Measurements from ENCODE around the gene IPO4. TPM values are rescaled to one million over a fixed set of nuclear protein-coding genes. Genes with fewer than 3 reads are reported as not detected.

Gene IPO4
- total and polyA plus RNA-seq, 2 of the 13 experiments (the other 11 are each of a cell fraction or from before 2014, with no cell fraction given): 39.0 to 179 TPM

DNA sequence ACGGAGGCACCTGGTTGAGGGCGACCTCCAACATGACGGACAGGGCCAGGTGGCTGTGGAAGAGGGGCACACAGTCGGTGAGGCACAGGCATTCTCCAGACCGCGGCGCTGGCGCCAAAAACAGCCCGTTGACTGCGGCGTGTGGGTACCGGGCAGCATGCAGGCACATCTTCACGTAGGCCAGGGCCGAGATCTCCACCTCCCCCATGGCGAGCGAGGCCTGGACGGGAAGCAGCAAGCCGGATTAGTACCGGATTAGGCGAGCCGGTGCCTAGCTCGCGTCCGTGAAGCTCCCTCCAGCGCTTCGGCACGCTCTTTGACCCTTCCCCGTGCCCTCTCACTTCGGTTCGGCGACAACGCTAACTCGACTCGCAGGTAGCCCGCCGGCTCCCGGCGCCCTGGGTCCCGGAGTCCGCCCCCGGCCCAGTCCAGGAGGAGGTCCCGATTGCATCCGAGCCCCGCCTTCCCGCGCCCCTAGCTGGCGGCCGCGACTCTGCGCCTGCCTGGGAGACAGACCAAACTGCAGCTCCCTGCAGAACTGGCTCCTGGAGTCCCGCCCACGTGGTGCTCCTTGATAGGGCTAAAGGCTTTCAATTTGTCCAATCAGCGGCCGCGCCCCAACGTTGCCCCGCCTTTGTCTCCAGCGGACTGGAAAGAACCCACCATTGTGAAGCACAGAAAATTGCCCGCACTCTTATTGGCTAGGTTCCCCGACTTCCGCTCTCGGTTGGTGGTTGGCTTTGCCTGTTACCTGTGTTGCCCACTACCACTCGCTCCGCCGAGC, 47.3 kb downstream of the IPO4 start, which contains the start of gene EMC9 (continued):
- no peak for TF ChIP-seq MBNL3 (CRISPR knock-in tag; conservative IDR thresholded peaks at IDR 0.05)
- 0 out of 2 replicates have a peak, but pooled peaks have one; percentile 14 for TF ChIP-seq STAT5B (CRISPR knock-in tag; IDR thresholded peaks at IDR 0.05)
- TF ChIP-seq, protein P1, sequence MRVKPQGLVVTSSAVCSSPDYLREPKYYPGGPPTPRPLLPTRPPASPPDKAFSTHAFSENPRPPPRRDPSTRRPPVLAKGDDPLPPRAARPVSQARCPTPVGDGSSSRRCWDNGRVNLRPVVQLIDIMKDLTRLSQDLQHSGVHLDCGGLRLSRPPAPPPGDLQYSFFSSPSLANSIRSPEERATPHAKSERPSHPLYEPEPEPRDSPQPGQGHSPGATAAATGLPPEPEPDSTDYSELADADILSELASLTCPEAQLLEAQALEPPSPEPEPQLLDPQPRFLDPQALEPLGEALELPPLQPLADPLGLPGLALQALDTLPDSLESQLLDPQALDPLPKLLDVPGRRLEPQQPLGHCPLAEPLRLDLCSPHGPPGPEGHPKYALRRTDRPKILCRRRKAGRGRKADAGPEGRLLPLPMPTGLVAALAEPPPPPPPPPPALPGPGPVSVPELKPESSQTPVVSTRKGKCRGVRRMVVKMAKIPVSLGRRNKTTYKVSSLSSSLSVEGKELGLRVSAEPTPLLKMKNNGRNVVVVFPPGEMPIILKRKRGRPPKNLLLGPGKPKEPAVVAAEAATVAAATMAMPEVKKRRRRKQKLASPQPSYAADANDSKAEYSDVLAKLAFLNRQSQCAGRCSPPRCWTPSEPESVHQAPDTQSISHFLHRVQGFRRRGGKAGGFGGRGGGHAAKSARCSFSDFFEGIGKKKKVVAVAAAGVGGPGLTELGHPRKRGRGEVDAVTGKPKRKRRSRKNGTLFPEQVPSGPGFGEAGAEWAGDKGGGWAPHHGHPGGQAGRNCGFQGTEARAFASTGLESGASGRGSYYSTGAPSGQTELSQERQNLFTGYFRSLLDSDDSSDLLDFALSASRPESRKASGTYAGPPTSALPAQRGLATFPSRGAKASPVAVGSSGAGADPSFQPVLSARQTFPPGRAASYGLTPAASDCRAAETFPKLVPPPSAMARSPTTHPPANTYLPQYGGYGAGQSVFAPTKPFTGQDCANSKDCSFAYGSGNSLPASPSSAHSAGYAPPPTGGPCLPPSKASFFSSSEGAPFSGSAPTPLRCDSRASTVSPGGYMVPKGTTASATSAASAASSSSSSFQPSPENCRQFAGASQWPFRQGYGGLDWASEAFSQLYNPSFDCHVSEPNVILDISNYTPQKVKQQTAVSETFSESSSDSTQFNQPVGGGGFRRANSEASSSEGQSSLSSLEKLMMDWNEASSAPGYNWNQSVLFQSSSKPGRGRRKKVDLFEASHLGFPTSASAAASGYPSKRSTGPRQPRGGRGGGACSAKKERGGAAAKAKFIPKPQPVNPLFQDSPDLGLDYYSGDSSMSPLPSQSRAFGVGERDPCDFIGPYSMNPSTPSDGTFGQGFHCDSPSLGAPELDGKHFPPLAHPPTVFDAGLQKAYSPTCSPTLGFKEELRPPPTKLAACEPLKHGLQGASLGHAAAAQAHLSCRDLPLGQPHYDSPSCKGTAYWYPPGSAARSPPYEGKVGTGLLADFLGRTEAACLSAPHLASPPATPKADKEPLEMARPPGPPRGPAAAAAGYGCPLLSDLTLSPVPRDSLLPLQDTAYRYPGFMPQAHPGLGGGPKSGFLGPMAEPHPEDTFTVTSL (CRISPR knock-in tag; IDR thresholded peaks at IDR 0.05; ENCODE audit: borderline replicate concordance): no peak
- TF ChIP-seq, protein P2, sequence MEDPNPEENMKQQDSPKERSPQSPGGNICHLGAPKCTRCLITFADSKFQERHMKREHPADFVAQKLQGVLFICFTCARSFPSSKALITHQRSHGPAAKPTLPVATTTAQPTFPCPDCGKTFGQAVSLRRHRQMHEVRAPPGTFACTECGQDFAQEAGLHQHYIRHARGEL (CRISPR knock-in tag; IDR thresholded peaks at IDR 0.05): peak; percentile 91; the same call in 1 of the 2 replicates
- TF ChIP-seq MEF2D (CRISPR knock-in tag; IDR thresholded peaks at IDR 0.05): peak; percentile 94
- TF ChIP-seq RAD51 (IDR thresholded peaks at IDR 0.05; ENCODE audit: borderline replicate concordance): peak; percentile 39; the same call in 1 of the 2 replicates
- no peak; the same call in 1 of the 2 replicates for TF ChIP-seq MIXL1 (CRISPR knock-in tag; IDR thresholded peaks at IDR 0.05)
- TF ChIP-seq ZNF747 (CRISPR knock-in tag; IDR thresholded peaks at IDR 0.05; ENCODE audit: borderline replicate concordance): peak; percentile 97
- TF ChIP-seq ZSCAN31 (CRISPR knock-in tag; IDR thresholded peaks at IDR 0.05; ENCODE audit: low read depth): peak; percentile 99
- no peak for TF ChIP-seq ZNF746 (CRISPR knock-in tag; IDR thresholded peaks at IDR 0.05)
- no peak; the same call in 1 of the 2 replicates for TF ChIP-seq ZNF337 (CRISPR knock-in tag; IDR thresholded peaks at IDR 0.05; ENCODE audit: borderline replicate concordance, low read depth)
- TF ChIP-seq NFIC (IDR thresholded peaks at IDR 0.05; ENCODE audit: low read length): no peak
- TF ChIP-seq SATB2 (CRISPR knock-in tag; IDR thresholded peaks at IDR 0.05): peak; percentile 84; the same call in 1 of the 2 replicates
- TF ChIP-seq ZFP36L1 (CRISPR knock-in tag; IDR thresholded peaks at IDR 0.05): peak; percentile 94; the same call in 1 of the 2 replicates
- no peak for TF ChIP-seq NR3C1 (CRISPR knock-in tag; IDR thresholded peaks at IDR 0.05)
- no peak; the same call in 1 of the 2 replicates for TF ChIP-seq ZNF20 (CRISPR knock-in tag; IDR thresholded peaks at IDR 0.05)
- TF ChIP-seq KLF9 (CRISPR knock-in tag; IDR thresholded peaks at IDR 0.05; ENCODE audit: low read depth): no peak
- TF ChIP-seq, protein P3, sequence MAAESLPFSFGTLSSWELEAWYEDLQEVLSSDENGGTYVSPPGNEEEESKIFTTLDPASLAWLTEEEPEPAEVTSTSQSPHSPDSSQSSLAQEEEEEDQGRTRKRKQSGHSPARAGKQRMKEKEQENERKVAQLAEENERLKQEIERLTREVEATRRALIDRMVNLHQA (CRISPR knock-in tag; IDR thresholded peaks at IDR 0.05): no peak
- TF ChIP-seq BRD4 (CRISPR knock-in tag; IDR thresholded peaks at IDR 0.05): peak; percentile 96
- TF ChIP-seq, protein P4, sequence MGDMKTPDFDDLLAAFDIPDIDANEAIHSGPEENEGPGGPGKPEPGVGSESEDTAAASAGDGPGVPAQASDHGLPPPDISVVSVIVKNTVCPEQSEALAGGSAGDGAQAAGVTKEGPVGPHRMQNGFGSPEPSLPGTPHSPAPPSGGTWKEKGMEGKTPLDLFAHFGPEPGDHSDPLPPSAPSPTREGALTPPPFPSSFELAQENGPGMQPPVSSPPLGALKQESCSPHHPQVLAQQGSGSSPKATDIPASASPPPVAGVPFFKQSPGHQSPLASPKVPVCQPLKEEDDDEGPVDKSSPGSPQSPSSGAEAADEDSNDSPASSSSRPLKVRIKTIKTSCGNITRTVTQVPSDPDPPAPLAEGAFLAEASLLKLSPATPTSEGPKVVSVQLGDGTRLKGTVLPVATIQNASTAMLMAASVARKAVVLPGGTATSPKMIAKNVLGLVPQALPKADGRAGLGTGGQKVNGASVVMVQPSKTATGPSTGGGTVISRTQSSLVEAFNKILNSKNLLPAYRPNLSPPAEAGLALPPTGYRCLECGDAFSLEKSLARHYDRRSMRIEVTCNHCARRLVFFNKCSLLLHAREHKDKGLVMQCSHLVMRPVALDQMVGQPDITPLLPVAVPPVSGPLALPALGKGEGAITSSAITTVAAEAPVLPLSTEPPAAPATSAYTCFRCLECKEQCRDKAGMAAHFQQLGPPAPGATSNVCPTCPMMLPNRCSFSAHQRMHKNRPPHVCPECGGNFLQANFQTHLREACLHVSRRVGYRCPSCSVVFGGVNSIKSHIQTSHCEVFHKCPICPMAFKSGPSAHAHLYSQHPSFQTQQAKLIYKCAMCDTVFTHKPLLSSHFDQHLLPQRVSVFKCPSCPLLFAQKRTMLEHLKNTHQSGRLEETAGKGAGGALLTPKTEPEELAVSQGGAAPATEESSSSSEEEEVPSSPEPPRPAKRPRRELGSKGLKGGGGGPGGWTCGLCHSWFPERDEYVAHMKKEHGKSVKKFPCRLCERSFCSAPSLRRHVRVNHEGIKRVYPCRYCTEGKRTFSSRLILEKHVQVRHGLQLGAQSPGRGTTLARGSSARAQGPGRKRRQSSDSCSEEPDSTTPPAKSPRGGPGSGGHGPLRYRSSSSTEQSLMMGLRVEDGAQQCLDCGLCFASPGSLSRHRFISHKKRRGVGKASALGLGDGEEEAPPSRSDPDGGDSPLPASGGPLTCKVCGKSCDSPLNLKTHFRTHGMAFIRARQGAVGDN (CRISPR knock-in tag; IDR thresholded peaks at IDR 0.05): peak; percentile 97

All from HepG2 (cell line).